Upper lobe of left lung (tissue), 6 donors: ENCODE results near the gene PCDHA2. TPM values are rescaled to one million over a fixed set of nuclear protein-coding genes. Genes with fewer than 3 reads are reported as not detected.
"Not testable (repeated sequence)": the region's sequence is repeated elsewhere in the genome, so short reads cannot be mapped to it uniquely, and the experiment has no call there.

ENCODE experiments used
- ATAC-seq, 2 donors: fragments of 200-7000 bp; cut with Tn5 transposase; one replicate each; pipeline ENCODE4 v1.9.1; 2022; ENCODE audit warnings: mild to moderate bottlenecking in 2 of 2, moderate library complexity in 2 of 2; ENCODE audit not compliant: low FRiP score in 2 of 2
- DNase-seq, 2 donors: peaks; one replicate each; pipeline ENCODE4 v3.0.0-alpha.2; 2019 to 2020
- H3K27ac ChIP-seq, 4 donors: fragments of 200-600 bp; sonication (generic); one replicate each; pipeline ENCODE4 v1.5.1; 2016 to 2019
- H3K27me3 ChIP-seq, 4 donors: fragments of 200-600 bp; sonication (generic); one replicate each; pipeline ENCODE4 v1.5.1; 2017 to 2019
- H3K36me3 ChIP-seq, 4 donors: fragments of 200-600 bp; sonication (generic); one replicate each; pipeline ENCODE4 v1.5.1; 2016 to 2019
- H3K4me1 ChIP-seq, 4 donors: fragments of 200-600 bp; sonication (generic); one replicate each; pipeline ENCODE4 v1.5.1; 2018 to 2019
- H3K4me3 ChIP-seq, 4 donors: fragments of 200-600 bp; sonication (generic); one replicate each; pipeline ENCODE4 v1.5.1; 2017 to 2019; ENCODE audit warnings: mild to moderate bottlenecking in 2 of 4, moderate library complexity in 1 of 4
- H3K9me3 ChIP-seq, 4 donors: fragments of 200-600 bp; sonication (generic); one replicate each; pipeline ENCODE4 v1.5.1; 2018 to 2019
- CTCF ChIP-seq, 6 experiments: fragments of 450-650 bp in 4 of 6; fragments of 200-600 bp in 2 of 6; sonication (generic) in 2 of 6; IDR thresholded peaks; one replicate each; pipeline ENCODE4 v1.5.1; 2016 to 2019; ENCODE audit warnings: antibody characterized with exemption in 6 of 6
- EP300 ChIP-seq, 4 donors: sonication (generic); formaldehyde crosslinking; IDR thresholded peaks; one replicate each; pipeline ENCODE4 v1.5.1; 2017; ENCODE audit warnings: antibody characterized with exemption in 4 of 4, control low read depth in 2 of 4
- POLR2A ChIP-seq, 4 donors: fragments of 450-650 bp; IDR thresholded peaks; one replicate each; pipeline ENCODE4 v1.5.1; 2016 to 2017; ENCODE audit warnings: antibody characterized with exemption in 4 of 4, mild to moderate bottlenecking in 2 of 4
- POLR2AphosphoS5 ChIP-seq, 2 donors: sonication (generic); formaldehyde crosslinking; IDR thresholded peaks; one replicate each; pipeline ENCODE4 v1.5.1; 2017; ENCODE audit warnings: antibody characterized with exemption in 2 of 2
- WGBS, 2 donors: methylation state at CpG; one replicate each; pipeline ENCODE4 v1.1.5; 2017 to 2018; 5-methylcytosine and 5-hydroxymethylcytosine counted together
- total RNA-seq, 6 donors: library from RNA; depleted of rRNA in 4 of 6; stranded (reverse); fragments of >200 nt in 4 of 6; gene quantifications; one replicate each; pipeline versions ENCODE4 v1.1.0 to v1.2.1, GENCODE V29; 2016 to 2021
- donor health status: DM: no; HTN: no; CAD: no; lungs with moderate emphysema.
- donor health status: DM: no; HTN: yes; CAD: no; lungs with severe emphysema.

The PCDHA2 gene
- total RNA-seq, 6 donors from 2014 or later, result 0.13 to 0.78 (median 0.30) TPM; not detected in 3

GRCh38 chr5:140796718-140797095, 2.1 kb downstream of the PCDHA2 start:
- peaks cover 7 to 58% (median 55%) of the 10 kb centered on the region in 4 donors for H3K9me3 ChIP-seq
- H3K36me3 ChIP-seq, result no peaks in the 10 kb centered on the region
- ATAC-seq (peak in 1 of 2 donors; percentile 51), DNase-seq (peak in 1 of 2 donors; percentile 72)
- H3K27ac ChIP-seq, result no peak overlapping the region
- no peak for TF ChIP-seq EP300 (IDR thresholded peaks at IDR 0.05)
- TF ChIP-seq POLR2AphosphoS5 (IDR thresholded peaks at IDR 0.05), result no peak
- no peak for TF ChIP-seq POLR2A (IDR thresholded peaks at IDR 0.05)
- TF ChIP-seq CTCF (IDR thresholded peaks at IDR 0.05), result no peak
- H3K4me3 ChIP-seq, result no peak overlapping the region
- no peaks in the 10 kb centered on the region for H3K27me3 ChIP-seq
- WGBS, 2 donors, result 55 to 63% methylated on average over 23 to 39 of the region's 39 CpGs
- H3K4me1 ChIP-seq, result no peaks in the 10 kb centered on the region

- Histone ChIP-seq H3K36me3 (no peaks in the 10 kb centered on the region), H3K4me1 (no peaks in the 10 kb centered on the region), H3K27me3 (no peaks in the 10 kb centered on the region), H3K27ac (no peak within 1 kb of the TSS), H3K4me3 (peak within 1 kb of the TSS in 3 of 4 donors; percentile 36 to 43 (median 38)), H3K9me3 (peaks cover 5 to 42% (median 40%) of the 10 kb centered on the region in 4 donors)
- TF ChIP-seq POLR2AphosphoS5 (IDR thresholded peaks at IDR 0.05), result no peak
- peak in 1 of 6 experiments; percentile 12 for TF ChIP-seq CTCF (IDR thresholded peaks at IDR 0.05)
- no peak for TF ChIP-seq EP300 (IDR thresholded peaks at IDR 0.05)
- ATAC-seq (no peak), DNase-seq (peak in 1 of 2 donors; percentile 64)
- WGBS, 2 donors, result 13 to 14% methylated on average over 21 to 29 of the region's 29 CpGs
Observed at GRCh38 chr5:140800816-140801493, 6.3 kb downstream of the PCDHA2 start, which contains the start of gene PCDHA3. PCDHA3 (plus strand) TSS chr5:140801057.

- Histone ChIP-seq H3K4me3 (peak overlapping the region in 3 of 4 donors; percentile 36 to 43 (median 38)), H3K27ac (no peak overlapping the region), H3K4me1 (no peaks in the 10 kb centered on the region), H3K36me3 (no peaks in the 10 kb centered on the region), H3K27me3 (no peaks in the 10 kb centered on the region), H3K9me3 (peaks cover 5 to 39% (median 36%) of the 10 kb centered on the region in 4 donors)
- TF ChIP-seq POLR2A (IDR thresholded peaks at IDR 0.05), result no peak
- peak in 1 of 6 experiments; percentile 17 for TF ChIP-seq CTCF (IDR thresholded peaks at IDR 0.05)
- DNase-seq, result no peak
- no peak for ATAC-seq
- 14 to 23% methylated on average over 16 of the region's 16 CpGs for WGBS, 2 donors
Observed at GRCh38 chr5:140801494-140801841, 6.8 kb downstream of the PCDHA2 start.

GRCh38 chr5:140802381-140802780, 7.7 kb downstream of the PCDHA2 start:
- not testable (repeated sequence) for H3K4me3 ChIP-seq, H3K27me3 ChIP-seq, ATAC-seq, H3K27ac ChIP-seq, H3K36me3 ChIP-seq, H3K4me1 ChIP-seq
- DNase-seq, result peak in 1 of 2 donors; percentile 81
- H3K9me3 ChIP-seq, result peaks cover 5 to 39% (median 34%) of the 10 kb centered on the region in 4 donors
- 52 to 56% methylated on average over 32 to 45 of the region's 45 CpGs for WGBS, 2 donors

GRCh38 chr5:140802781-140803271, 8.2 kb downstream of the PCDHA2 start:
- peak in 1 of 2 donors; percentile 81 for DNase-seq
- H3K27me3 ChIP-seq, result no peaks in the 10 kb centered on the region

More at GRCh38 chr5:140802781-140803271, 8.2 kb downstream of the PCDHA2 start:
- TF ChIP-seq CTCF (IDR thresholded peaks at IDR 0.05), result no peak
- no peak for TF ChIP-seq POLR2AphosphoS5 (IDR thresholded peaks at IDR 0.05)
- TF ChIP-seq POLR2A (IDR thresholded peaks at IDR 0.05), result no peak
- no peak for TF ChIP-seq EP300 (IDR thresholded peaks at IDR 0.05)
- no peak overlapping the region for H3K4me3 ChIP-seq
- peaks cover 5 to 41% (median 38%) of the 10 kb centered on the region in 4 donors for H3K9me3 ChIP-seq
- no peak for ATAC-seq
- no peaks in the 10 kb centered on the region for H3K4me1 ChIP-seq
- no peak overlapping the region for H3K27ac ChIP-seq
- H3K36me3 ChIP-seq, result no peaks in the 10 kb centered on the region
- WGBS, 2 donors, result 61% methylated on average over 24 of the region's 53 CpGs; no CpG with 5 or more reads in 1 of the 2 donors
